SJCRH30 (cell line): ENCODE measurements around the gene KRT84. TPM values are rescaled to one million over a fixed set of nuclear protein-coding genes. Genes with fewer than 3 reads are reported as not detected.
"Not testable (repeated sequence)": the region's sequence is repeated elsewhere in the genome, so short reads cannot be mapped to it uniquely, and the experiment has no call there.

Source experiments
- DNase-seq, 2 experiments: peaks; one replicate each; pipeline ENCODE4 v3.0.0-alpha.2; 2015 to 2020
- H3K27ac ChIP-seq: fragments of 250-450 bp; sonication (Bioruptor Pico); 2 replicates; pipeline ENCODE4 v1.5.1; 2020; ENCODE audit warnings: mild to moderate bottlenecking, moderate library complexity
- H3K27me3 ChIP-seq: fragments of 250-450 bp; sonication (Bioruptor Pico); 2 replicates; pipeline ENCODE4 v1.5.1; 2020; ENCODE audit warnings: mild to moderate bottlenecking, moderate library complexity
- H3K36me3 ChIP-seq: fragments of 250-450 bp; sonication (Bioruptor Pico); 2 replicates; pipeline ENCODE4 v1.5.1; 2020; ENCODE audit warnings: mild to moderate bottlenecking, moderate library complexity
- H3K4me1 ChIP-seq: fragments of 250-450 bp; sonication (Bioruptor Pico); 2 replicates; pipeline ENCODE4 v1.5.1; 2020; ENCODE audit warnings: mild to moderate bottlenecking, moderate library complexity
- H3K4me3 ChIP-seq: fragments of 250-450 bp; sonication (Bioruptor Pico); 2 replicates; pipeline ENCODE4 v1.5.1; 2020; ENCODE audit warnings: mild to moderate bottlenecking, moderate library complexity
- H3K9me3 ChIP-seq: fragments of 250-450 bp; sonication (Bioruptor Pico); replicated peaks from 2 replicates; pipeline ENCODE4 v1.5.1; 2020; ENCODE audit warnings: mild to moderate bottlenecking, moderate library complexity
- total RNA-seq: library from RNA; depleted of rRNA; stranded (reverse); fragments of >200 nt; shearing (Covaris generic); gene quantifications from 2 replicates; pipeline ENCODE4 v1.2.3, GENCODE V29; 2014

The KRT84 gene
- total RNA-seq, 1 experiment from 2014 or later = not detected

DNA sequence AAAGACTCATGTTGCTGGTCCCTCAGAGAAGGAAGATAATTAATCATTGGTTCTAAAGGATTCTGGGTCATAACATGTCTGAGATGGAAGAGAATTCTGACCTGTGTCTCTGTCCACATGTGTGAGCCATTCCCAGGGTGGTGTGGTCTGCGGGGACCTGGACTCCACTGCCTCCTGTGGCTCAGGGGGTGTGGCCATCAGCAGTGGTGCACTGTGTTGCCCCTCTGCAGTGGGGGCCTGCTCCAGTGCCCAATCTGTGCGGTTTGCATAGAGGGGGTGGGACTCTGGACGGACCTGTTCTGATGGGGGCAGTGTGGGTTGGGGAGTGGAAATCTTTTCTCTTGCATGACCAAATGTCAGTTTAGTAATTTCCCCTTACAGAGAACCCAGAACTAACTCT is 31.7 kb downstream of the KRT84 start:
- no peak overlapping the region for H3K27ac ChIP-seq
- no peak for DNase-seq
- H3K9me3 ChIP-seq = no peaks in the 10 kb centered on the region
- H3K36me3 ChIP-seq = no peaks in the 10 kb centered on the region
- no peak overlapping the region for H3K4me3 ChIP-seq
- no peaks in the 10 kb centered on the region for H3K27me3 ChIP-seq
- H3K4me1 ChIP-seq = peaks cover 37% of the 10 kb centered on the region

DNA sequence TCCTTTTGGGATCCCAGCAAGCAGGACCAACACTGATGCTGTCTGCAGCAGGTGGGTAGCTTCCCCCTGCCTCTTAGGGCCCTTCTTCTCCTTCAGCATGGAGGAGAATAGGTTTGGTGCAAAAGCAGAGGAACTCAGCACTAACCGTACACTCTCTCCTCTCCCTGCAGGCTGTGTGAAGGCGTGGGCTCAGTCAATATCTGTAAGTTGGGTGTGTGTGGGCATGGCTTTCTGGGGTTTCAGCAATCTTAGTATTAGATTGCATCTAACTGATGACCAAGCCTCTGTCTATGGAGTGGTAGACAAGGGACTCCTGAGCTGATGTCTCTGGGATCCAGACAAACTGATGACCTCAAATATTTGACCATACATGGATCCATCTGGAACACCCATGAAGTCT is 32.5 kb downstream of the KRT84 start:
- H3K36me3 ChIP-seq = no peaks in the 10 kb centered on the region
- H3K27me3 ChIP-seq = no peaks in the 10 kb centered on the region
- no peak overlapping the region for H3K27ac ChIP-seq
- H3K4me1 ChIP-seq = peaks cover 38% of the 10 kb centered on the region
- DNase-seq = no peak
- no peaks in the 10 kb centered on the region for H3K9me3 ChIP-seq
- H3K4me3 ChIP-seq = no peak overlapping the region

- Histone ChIP-seq H3K4me3 (no peak overlapping the region), H3K4me1 (peaks cover 51% of the 10 kb centered on the region), H3K36me3 (no peaks in the 10 kb centered on the region), H3K27me3 (no peaks in the 10 kb centered on the region), H3K9me3 (no peaks in the 10 kb centered on the region), H3K27ac (no peak overlapping the region)
- no peak for DNase-seq
Measured at GRCh38 chr12:52351196-52352059, 34.0 kb downstream of the KRT84 start.

GRCh38 chr12:52350786-52351185 is 34.7 kb downstream of the KRT84 start:
- H3K4me1 ChIP-seq = peaks cover 55% of the 10 kb centered on the region
- H3K27me3 ChIP-seq = no peaks in the 10 kb centered on the region
- no peak overlapping the region for H3K27ac ChIP-seq
- DNase-seq = no peak
- H3K36me3 ChIP-seq = no peaks in the 10 kb centered on the region
- H3K4me3 ChIP-seq = no peak overlapping the region
- no peaks in the 10 kb centered on the region for H3K9me3 ChIP-seq

DNA sequence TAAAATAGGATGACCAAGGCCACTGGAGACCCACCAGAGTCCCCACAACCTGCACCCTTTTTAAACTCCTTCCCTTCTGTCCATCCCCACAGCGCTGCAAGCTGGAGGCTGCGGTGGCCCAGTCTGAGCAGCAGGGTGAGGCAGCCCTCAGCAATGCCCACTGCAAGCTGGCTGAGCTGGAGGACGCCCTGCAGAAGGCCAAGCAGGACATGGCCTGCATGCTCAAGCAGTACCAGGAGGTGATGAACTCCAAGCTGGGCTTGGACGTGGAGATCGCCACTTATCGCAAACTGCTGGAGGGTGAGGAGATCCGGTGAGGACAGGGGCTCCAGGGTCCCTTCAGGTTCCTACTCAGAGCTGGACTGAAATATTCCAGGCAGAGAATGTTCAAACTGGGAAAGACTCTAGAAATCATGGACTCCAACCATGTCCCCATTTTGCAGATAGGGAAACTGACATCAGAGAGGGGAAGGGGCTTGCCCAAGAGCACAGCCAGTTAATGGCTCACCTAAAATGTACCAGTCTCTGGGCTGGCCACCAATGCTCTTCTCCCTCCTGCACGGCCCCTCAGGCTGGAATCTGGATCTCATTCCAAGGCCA is 35.3 kb downstream of the KRT84 start:
- Histone ChIP-seq H3K9me3 (no peaks in the 10 kb centered on the region), H3K4me1 (peaks cover 51% of the 10 kb centered on the region), H3K4me3 (no peak overlapping the region), H3K27ac (no peak overlapping the region), H3K36me3 (no peaks in the 10 kb centered on the region), H3K27me3 (no peaks in the 10 kb centered on the region)
- no peak for DNase-seq

DNA sequence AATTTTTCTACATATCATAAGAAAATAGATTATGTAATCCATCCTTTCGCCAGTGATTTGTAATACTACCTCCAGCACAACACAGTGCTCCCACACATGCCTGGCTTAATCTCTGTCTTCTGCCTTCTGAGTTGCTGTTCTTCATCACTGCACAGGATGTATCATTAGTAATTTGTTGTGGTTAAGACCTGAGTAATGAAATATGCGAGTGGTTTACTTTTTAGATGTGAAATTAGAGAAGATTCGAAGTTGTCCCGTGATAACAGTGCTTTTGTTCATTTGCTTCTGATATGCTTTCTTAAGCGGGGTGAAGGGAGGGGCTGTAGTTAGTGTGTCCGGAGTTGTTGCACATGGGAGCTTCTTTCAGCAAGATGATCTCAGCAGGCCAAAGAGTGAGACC is 36.3 kb downstream of the KRT84 start:
- Histone ChIP-seq H3K4me1 (peaks cover 43% of the 10 kb centered on the region), H3K36me3 (no peaks in the 10 kb centered on the region), H3K27me3 (no peaks in the 10 kb centered on the region), H3K27ac (peak overlapping the region; percentile 85; the same call in 1 of the 2 replicates), H3K9me3 (no peaks in the 10 kb centered on the region), H3K4me3 (no peak overlapping the region)
- DNase-seq = peak in 1 of 2 experiments; percentile 56

- peak overlapping the region; percentile 85 for H3K27ac ChIP-seq
- no peaks in the 10 kb centered on the region for H3K36me3 ChIP-seq
- peak; percentile 95 to 98 for DNase-seq
- no peaks in the 10 kb centered on the region for H3K9me3 ChIP-seq
- H3K4me3 ChIP-seq = peak overlapping the region; percentile 19
- H3K27me3 ChIP-seq = no peaks in the 10 kb centered on the region
- peaks cover 38% of the 10 kb centered on the region for H3K4me1 ChIP-seq
Measured at GRCh38 chr12:52347551-52348510, 37.6 kb downstream of the KRT84 start.

DNA sequence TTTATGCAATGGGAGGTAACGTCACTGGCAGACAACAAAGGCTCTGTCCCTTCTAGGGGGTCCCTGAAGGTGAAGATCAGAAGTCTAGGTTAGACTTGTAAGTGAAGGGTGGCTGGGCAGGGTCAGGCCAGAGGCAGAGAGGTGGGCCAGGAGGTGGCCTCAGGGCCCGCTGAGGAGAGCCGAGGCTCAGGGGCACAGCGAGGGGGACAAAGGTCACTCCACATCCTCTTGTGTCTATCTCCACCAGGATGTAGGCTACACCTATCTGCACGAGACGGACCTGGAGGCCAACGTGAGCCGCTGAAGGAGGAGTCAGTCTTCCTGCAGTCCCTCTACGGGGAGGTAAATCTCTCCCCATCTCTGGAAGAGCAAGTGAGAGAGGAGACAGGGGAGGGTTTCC is 38.4 kb downstream of the KRT84 start:
- DNase-seq = no peak
- H3K27me3 ChIP-seq = no peaks in the 10 kb centered on the region
- no peaks in the 10 kb centered on the region for H3K36me3 ChIP-seq
- peak overlapping the region; percentile 85 for H3K27ac ChIP-seq
- H3K4me1 ChIP-seq = peaks cover 38% of the 10 kb centered on the region
- no peak overlapping the region for H3K4me3 ChIP-seq
- H3K9me3 ChIP-seq = no peaks in the 10 kb centered on the region

GRCh38 chr12:52346593-52346992 is 38.9 kb downstream of the KRT84 start:
- peak overlapping the region; percentile 85 for H3K27ac ChIP-seq
- peaks cover 38% of the 10 kb centered on the region for H3K4me1 ChIP-seq
- H3K9me3 ChIP-seq = no peaks in the 10 kb centered on the region
- DNase-seq = no peak
- no peak overlapping the region for H3K4me3 ChIP-seq
- no peaks in the 10 kb centered on the region for H3K27me3 ChIP-seq
- H3K36me3 ChIP-seq = no peaks in the 10 kb centered on the region

DNA sequence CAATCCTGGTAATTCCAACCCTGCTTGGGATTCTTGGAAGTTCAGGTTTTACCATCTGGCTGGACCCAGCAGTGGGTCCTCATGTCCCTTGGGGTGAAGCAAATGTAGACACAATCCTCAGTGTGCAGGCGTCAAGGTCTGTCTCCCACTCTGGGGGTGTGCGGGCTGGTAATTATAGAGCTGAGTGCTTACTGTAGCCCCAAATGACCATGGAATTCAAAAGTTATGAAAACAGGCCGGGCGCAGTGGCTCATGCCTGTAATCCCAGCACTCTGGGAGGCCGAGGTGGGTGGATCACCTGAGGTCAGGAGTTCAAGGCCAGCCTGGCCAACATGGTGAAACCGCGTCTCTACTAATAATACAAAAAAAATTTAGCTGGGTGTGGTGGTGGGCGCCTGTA is 40.4 kb downstream of the KRT84 start:
- not testable (repeated sequence) for DNase-seq, H3K9me3 ChIP-seq, H3K36me3 ChIP-seq, H3K4me3 ChIP-seq, H3K27ac ChIP-seq, H3K27me3 ChIP-seq
- peaks cover 37% of the 10 kb centered on the region for H3K4me1 ChIP-seq

GRCh38 chr12:52344111-52344510 is 41.3 kb downstream of the KRT84 start:
- Histone ChIP-seq H3K27me3 (no peaks in the 10 kb centered on the region), H3K36me3 (no peaks in the 10 kb centered on the region), H3K4me1 (peaks cover 28% of the 10 kb centered on the region), H3K27ac (no peak overlapping the region), H3K9me3 (no peaks in the 10 kb centered on the region), H3K4me3 (no peak overlapping the region)
- no peak for DNase-seq

- Histone ChIP-seq H3K4me3 (no peak overlapping the region), H3K27ac (no peak overlapping the region), H3K4me1 (peaks cover 22% of the 10 kb centered on the region), H3K27me3 (no peaks in the 10 kb centered on the region), H3K9me3 (no peaks in the 10 kb centered on the region), H3K36me3 (no peaks in the 10 kb centered on the region)
- DNase-seq = no peak
Measured at GRCh38 chr12:52343550-52343949, 41.9 kb downstream of the KRT84 start.

DNA sequence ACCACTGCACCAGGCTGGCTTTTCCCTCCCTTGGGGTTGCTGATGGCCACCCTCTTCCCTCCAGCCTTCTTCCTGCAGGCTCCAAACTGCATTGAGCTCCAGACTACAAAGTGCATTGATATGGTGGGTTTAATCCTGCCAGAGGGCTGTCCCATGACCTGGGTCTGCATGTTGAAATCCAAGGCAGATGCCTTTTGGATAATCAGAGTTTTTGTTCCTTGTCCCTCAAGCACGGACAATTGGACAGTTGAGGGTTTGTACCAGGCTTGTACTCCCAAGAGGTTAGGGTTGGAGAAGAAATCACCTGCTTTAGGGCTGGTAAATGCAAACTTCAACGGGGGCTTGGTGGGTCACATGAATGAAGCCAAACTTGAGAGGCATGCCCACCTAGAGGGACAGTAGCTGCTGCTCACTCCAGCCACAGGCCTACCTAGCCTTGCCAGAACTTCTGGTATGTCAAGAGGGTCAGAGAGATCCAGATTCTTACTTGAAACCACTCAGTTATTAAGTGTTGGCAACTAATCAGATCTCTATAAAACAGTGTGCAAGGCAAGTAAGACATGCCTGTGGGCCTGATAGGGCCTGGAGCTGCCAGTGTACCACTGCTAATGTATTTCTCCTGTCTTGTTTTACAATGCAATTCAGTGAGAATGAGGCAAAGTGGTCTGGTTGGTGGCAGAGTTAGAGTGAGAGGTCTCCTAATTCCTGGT is 42.5 kb downstream of the KRT84 start:
- Histone ChIP-seq H3K9me3 (no peaks in the 10 kb centered on the region; the same call in 1 of the 2 replicates), H3K36me3 (no peaks in the 10 kb centered on the region), H3K4me1 (peaks cover 17% of the 10 kb centered on the region), H3K27ac (no peak overlapping the region), H3K4me3 (no peak overlapping the region), H3K27me3 (no peaks in the 10 kb centered on the region)
- DNase-seq = no peak

DNA sequence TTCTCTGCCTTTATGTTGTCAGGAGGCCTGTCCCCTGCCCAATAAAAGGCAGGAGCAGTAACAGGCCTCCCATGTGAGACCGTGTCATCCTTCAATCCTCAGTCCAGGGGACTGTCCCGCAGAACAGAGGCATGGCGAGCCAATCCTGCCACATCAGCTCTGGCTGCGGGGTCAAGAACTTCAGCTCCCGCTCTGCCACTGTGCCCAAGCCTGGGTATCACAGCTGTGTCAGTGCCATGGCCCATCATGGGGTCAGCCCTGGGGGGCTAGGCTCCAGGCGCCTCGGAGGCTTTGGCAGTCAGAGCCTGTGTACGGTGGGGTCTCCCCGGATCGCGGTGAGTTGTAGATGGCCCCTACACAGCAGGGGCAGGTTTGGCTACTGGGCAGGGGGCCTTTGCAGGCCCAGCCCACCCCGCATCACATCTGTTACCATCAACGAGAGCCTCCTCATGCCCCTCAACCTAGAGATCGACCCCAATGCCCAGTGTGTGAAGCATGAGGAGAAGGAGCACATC is 44.3 kb downstream of the KRT84 start:
- Histone ChIP-seq H3K4me3 (no peak overlapping the region), H3K27me3 (no peaks in the 10 kb centered on the region), H3K9me3 (no peaks in the 10 kb centered on the region; the same call in 1 of the 2 replicates), H3K36me3 (no peaks in the 10 kb centered on the region), H3K4me1 (peaks cover under 1% of the 10 kb centered on the region; the same call in 1 of the 2 replicates), H3K27ac (no peak overlapping the region)
- no peak for DNase-seq
